HCT116 (cell line): ENCODE results near the gene RUFY4. TPM values are rescaled to one million over a fixed set of nuclear protein-coding genes. Genes with fewer than 3 reads are reported as not detected.

Experiments used
- ATAC-seq: fragments of 200-7000 bp; cut with Tn5 transposase; 2 replicates; pipeline ENCODE4 v1.9.1; 2020; ENCODE audit warnings: mild to moderate bottlenecking, moderate library complexity
- BruUV-seq: library from RNA; stranded (reverse); fragments of 400-500 nt; replicated peaks from 2 replicates; lab custom pipeline; 2021; lab: Mats Ljungman, UMichigan
- CTCF ChIA-PET: fragments of 300-600 bp; sonication (Branson Sonifier 250); formaldehyde crosslinking; loops from one replicate; lab custom pipeline; 2021; ENCODE audit warnings: antibody characterized with exemption; lab: Charles Lee
- POLR2A ChIA-PET: fragments of 300-600, 350-600 bp; sonication (Branson Sonifier 250); formaldehyde crosslinking; loops from one replicate; lab custom pipeline; 2021; ENCODE audit warnings: antibody characterized with exemption; lab: Charles Lee
- RAD21 ChIA-PET, 2 experiments: fragments of 300-600 bp; sonication (Branson Sonifier 250); formaldehyde crosslinking; loops; one replicate each; lab custom pipeline; 2023; ENCODE audit warnings: low total read pairs in 2 of 2; ENCODE audit not compliant: uncharacterized antibody in 2 of 2, unreplicated experiment in 2 of 2, low non-redundant PET in 1 of 2; lab: Charles Lee
- DNase-seq: peaks from one replicate; pipeline ENCODE4 v3.0.0-alpha.2; 2010; ENCODE audit warnings: low read depth, low spot score
- H2AFZ ChIP-seq: fragments of 200-600 bp; shearing (Covaris generic), sonication (generic); 2 replicates; pipeline ENCODE4 v1.6.1; 2017; ENCODE audit warnings: low read depth, mixed run types, mixed read lengths, antibody characterized with exemption, low read length; ENCODE audit not compliant: poor library complexity, severe bottlenecking
- H3K27ac ChIP-seq: 2 replicates; pipeline ENCODE4 v1.5.1; 2012; ENCODE audit warnings: low read depth, low read length
- H3K27me3 ChIP-seq: fragments of 200-600 bp; sonication (generic); 2 replicates; pipeline ENCODE4 v1.6.1; 2016; ENCODE audit warnings: mixed run types, low read length, mixed read lengths; ENCODE audit not compliant: insufficient read depth
- H3K36me3 ChIP-seq, 2 experiments: fragments of 200-500 bp in 1 of 2; fragments of 200-600 bp in 1 of 2; sonication (Bioruptor generic) in 1 of 2; sonication (generic) in 1 of 2; 2 replicates each; pipeline versions ENCODE4 v1.5.1 to v1.6.1; 2014 to 2016; ENCODE audit warnings: low read length in 2 of 2, inconsistent platforms in 1 of 2, mixed read lengths in 1 of 2, mixed run types in 1 of 2; ENCODE audit not compliant: insufficient read depth in 2 of 2, control insufficient read depth in 1 of 2
- H3K4me1 ChIP-seq, 2 experiments: fragments of 200-600 bp in 1 of 2; sonication (generic) in 1 of 2; 2 replicates each; pipeline versions ENCODE4 v1.5.1 to v1.6.1; 2012 to 2017; ENCODE audit warnings: low read length in 2 of 2, inconsistent platforms in 1 of 2, mild to moderate bottlenecking in 1 of 2, mixed read lengths in 1 of 2, mixed run types in 1 of 2, moderate library complexity in 1 of 2; ENCODE audit not compliant: insufficient read depth in 2 of 2, control insufficient read depth in 1 of 2
- H3K4me2 ChIP-seq: fragments of 200-600 bp; sonication (generic); 2 replicates; pipeline ENCODE4 v1.6.1; 2017; ENCODE audit warnings: mixed run types, low read length, mixed read lengths
- H3K4me3 ChIP-seq, 2 experiments: fragments of 200-600 bp in 1 of 2; sonication (generic) in 1 of 2; replicated peaks in 1 of 2; 2 replicates each; pipeline ENCODE4 v1.5.1; 2011 to 2016; ENCODE audit warnings: low read length in 2 of 2, control low read depth in 1 of 2, low read depth in 1 of 2, mild to moderate bottlenecking in 1 of 2, mixed read lengths in 1 of 2, mixed run types in 1 of 2
- H3K79me2 ChIP-seq: fragments of 200-600 bp; sonication (generic); 2 replicates; pipeline ENCODE4 v1.6.1; 2017; ENCODE audit warnings: mild to moderate bottlenecking, mixed run types, low read length, moderate library complexity, mixed read lengths; ENCODE audit not compliant: insufficient read depth
- H3K9ac ChIP-seq: fragments of 200-600 bp; sonication (generic); 2 replicates; pipeline ENCODE4 v1.6.1; 2016; ENCODE audit warnings: low read length, mixed read lengths
- H3K9me2 ChIP-seq: fragments of 200-600 bp; sonication (generic), shearing (Covaris generic); 2 replicates; pipeline ENCODE4 v1.6.1; 2017; ENCODE audit warnings: mixed run types, mild to moderate bottlenecking, moderate library complexity; ENCODE audit not compliant: insufficient read depth
- H3K9me3 ChIP-seq, 2 experiments: fragments of 200-500 bp in 1 of 2; fragments of 200-600 bp in 1 of 2; sonication (Bioruptor generic) in 1 of 2; sonication (generic) in 1 of 2; 2 replicates each; pipeline ENCODE4 v1.6.1; 2014 to 2017; ENCODE audit warnings: low read length in 2 of 2, mixed read lengths in 2 of 2, inconsistent platforms in 1 of 2, low read depth in 1 of 2, mild to moderate bottlenecking in 1 of 2, mixed run types in 1 of 2, moderate library complexity in 1 of 2; ENCODE audit not compliant: control insufficient read depth in 1 of 2, insufficient read depth in 1 of 2
- H4K20me1 ChIP-seq: fragments of 200-600 bp; sonication (generic), shearing (Covaris generic); 2 replicates; pipeline ENCODE4 v1.6.1; 2017; ENCODE audit warnings: mixed run types, mild to moderate bottlenecking, moderate library complexity; ENCODE audit not compliant: insufficient read depth
- ATF3 ChIP-seq: IDR thresholded peaks from 2 replicates; pipeline ENCODE4 v1.6.1; 2012
- EGR1 ChIP-seq: IDR thresholded peaks from 2 replicates; pipeline ENCODE4 v1.6.1; 2012; ENCODE audit warnings: low read depth
- EZH2 ChIP-seq: fragments of 200-600 bp; sonication (generic); IDR thresholded peaks from 2 replicates; pipeline ENCODE4 v1.6.1; 2017; ENCODE audit warnings: antibody characterized with exemption, mixed run types
- EZH2phosphoT487 ChIP-seq: fragments of 200-600 bp; IDR thresholded peaks from 2 replicates; pipeline ENCODE4 v1.6.1; 2018; ENCODE audit warnings: antibody characterized with exemption, borderline replicate concordance
- JUND ChIP-seq: IDR thresholded peaks from 2 replicates; pipeline ENCODE4 v1.6.1; 2012
- POLR2A ChIP-seq: IDR thresholded peaks from 2 replicates; pipeline ENCODE4 v1.7.0; 2011; ENCODE audit warnings: borderline replicate concordance; ENCODE audit not compliant: insufficient read depth, insufficient read length; ENCODE audit errors: extremely low read depth
- RAD21 ChIP-seq: IDR thresholded peaks from 2 replicates; pipeline ENCODE4 v1.6.1; 2012; ENCODE audit warnings: low read depth, mild to moderate bottlenecking
- SIN3A ChIP-seq: IDR thresholded peaks from 2 replicates; pipeline ENCODE4 v1.6.1; 2012; ENCODE audit warnings: low read depth
- SP1 ChIP-seq: IDR thresholded peaks from 2 replicates; pipeline ENCODE4 v1.6.1; 2012; ENCODE audit warnings: low read depth
- TCF7L2 ChIP-seq: IDR thresholded peaks from 2 replicates; pipeline ENCODE4 v1.7.0; 2011; ENCODE audit warnings: borderline replicate concordance, inconsistent platforms; ENCODE audit not compliant: insufficient read depth, insufficient read length; ENCODE audit errors: extremely low read depth
- ZBTB33 ChIP-seq: IDR thresholded peaks from 2 replicates; pipeline ENCODE4 v1.6.1; 2011; ENCODE audit warnings: mild to moderate bottlenecking, low read length, moderate library complexity; ENCODE audit not compliant: insufficient replicate concordance; ENCODE audit errors: extremely low read depth
- ZNF274 ChIP-seq: fragments of 200-500 bp; sonication (Bioruptor generic); IDR thresholded peaks from 2 replicates; pipeline ENCODE4 v1.6.1; 2014; ENCODE audit warnings: mild to moderate bottlenecking, low read depth, low read length, inconsistent platforms
- intact Hi-C: fragments of 100-400 bp; cut with micrococcal nuclease; formaldehyde crosslinking; loops from 2 replicates; pipeline ENCODE4 v1.10.0; 2022
- total RNA-seq: library from RNA; stranded (reverse); gene quantifications from one replicate; pipeline ENCODE4 v1.2.1, GENCODE V29; 2021; ENCODE audit not compliant: unreplicated experiment
- TF ChIP-seq, protein P1 (sequence below): IDR thresholded peaks from 2 replicates; pipeline ENCODE4 v1.6.1; 2012

RUFY4 gene
- total RNA-seq, 1 experiment from 2014 or later: 0.27 TPM

- Histone ChIP-seq H3K27ac (no peak overlapping the region), H2AFZ (no peak overlapping the region), H3K9me3 (no peaks in the 10 kb centered on the region), H3K4me2 (no peak overlapping the region), H3K27me3 (no peaks in the 10 kb centered on the region), H4K20me1 (no peaks in the 10 kb centered on the region), H3K9me2 (no peaks in the 10 kb centered on the region), H3K4me1 (peaks cover 0 to 10% of the 10 kb centered on the region in 2 experiments; a peak in 2 of 4 replicates), H3K36me3 (no peaks in the 10 kb centered on the region), H3K4me3 (no peak overlapping the region), H3K9ac (no peak overlapping the region), H3K79me2 (no peaks in the 10 kb centered on the region)
- no peak for ATAC-seq
- TF ChIP-seq ZNF274 (no peak), EGR1 (no peak), JUND (no peak), SP1 (no peak), ATF3 (no peak), TCF7L2 (no peak), EZH2 (no peak), RAD21 (no peak)
- CTCF ChIA-PET: interaction anchor here (1.0 kb wide), 1 partner anchor 286 kb away, joined by 3 read pairs; no protein-coding TSS in a partner anchor
- POLR2A ChIA-PET: no interaction called here
- no peak for DNase-seq
- BruUV-seq: no TSS peak
- RAD21 ChIA-PET: no interaction called here
- intact Hi-C loops: no loop called here
Observed at GRCh38 chr2:218072002-218072401, 2.9 kb downstream of the RUFY4 start.

- Histone ChIP-seq H3K9me3 (no peaks in the 10 kb centered on the region), H4K20me1 (no peaks in the 10 kb centered on the region), H3K9ac (no peak overlapping the region), H3K9me2 (no peaks in the 10 kb centered on the region), H3K27ac (no peak overlapping the region), H3K79me2 (no peaks in the 10 kb centered on the region), H3K4me2 (no peak overlapping the region), H2AFZ (no peak overlapping the region), H3K27me3 (no peaks in the 10 kb centered on the region), H3K36me3 (no peaks in the 10 kb centered on the region), H3K4me1 (peaks cover 0 to 10% of the 10 kb centered on the region in 2 experiments; a peak in 2 of 4 replicates), H3K4me3 (no peak overlapping the region)
- no peak for DNase-seq
- ATAC-seq: no peak
- BruUV-seq: no TSS peak
- TF ChIP-seq EZH2phosphoT487 (no peak), SIN3A (no peak), ATF3 (no peak), ZBTB33 (no peak), POLR2A (no peak), TCF7L2 (no peak), JUND (no peak)
- TF ChIP-seq, protein P1, sequence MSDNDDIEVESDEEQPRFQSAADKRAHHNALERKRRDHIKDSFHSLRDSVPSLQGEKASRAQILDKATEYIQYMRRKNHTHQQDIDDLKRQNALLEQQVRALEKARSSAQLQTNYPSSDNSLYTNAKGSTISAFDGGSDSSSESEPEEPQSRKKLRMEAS: no peak
- ChIA-PET POLR2A (no interaction called here), CTCF (interaction anchor here (1.0 kb wide), 1 partner anchor 287 kb away, joined by 3 read pairs; no protein-coding TSS in a partner anchor), RAD21 (no interaction called here)
- intact Hi-C loops: no loop called here
Observed at GRCh38 chr2:218072478-218073024, 3.5 kb downstream of the RUFY4 start.
